SK-N-MC (cell line): ENCODE measurements around the gene HS6ST1.

Source experiments
- EZH2 ChIP-seq: fragments of 200-600 bp; sonication (generic); IDR thresholded peaks from one replicate; pipeline ENCODE4 v1.6.1; 2017; ENCODE audit warnings: antibody characterized with exemption
- FOXP2 ChIP-seq: optimal IDR thresholded peaks from 2 replicates; pipeline ENCODE3; 2011; ENCODE audit warnings: mild to moderate bottlenecking, moderate library complexity; ENCODE audit not compliant: insufficient read depth; ENCODE audit errors: extremely low read length, control extremely low read depth
- POLR2AphosphoS5 ChIP-seq: IDR thresholded peaks from 2 replicates; pipeline ENCODE4 v1.6.1; 2012; ENCODE audit warnings: mild to moderate bottlenecking, low read depth, low read length, borderline replicate concordance

- TF ChIP-seq EZH2: no peak
- no peak for TF ChIP-seq POLR2AphosphoS5
- no peak for TF ChIP-seq FOXP2
Observed at GRCh38 chr2:128290356-128290755, 28.3 kb downstream of the HS6ST1 start.
